ENCODE measurements around the gene ARRB1.
"Not testable (repeated sequence)": the region's sequence is repeated elsewhere in the genome, so short reads cannot be mapped to it uniquely, and the experiment has no call there.

The ARRB1 gene

GRCh38 chr11:75384438-75385080, 33.1 kb upstream of the ARRB1 start:
- Histone ChIP-seq H3K27me3 (ENCODE audit: insufficient read depth, low read length) (no peaks in the 10 kb centered on the region), H3K9me3 (ENCODE audit: insufficient read depth, low read depth, low read length) (no peaks in the 10 kb centered on the region), H3K9ac (ENCODE audit: low read depth, low read length) (no peak overlapping the region), H3K27ac (ENCODE audit: low read depth, low read length) (no peak overlapping the region), H3K36me3 (ENCODE audit: insufficient read depth, low read length) (no peaks in the 10 kb centered on the region), H3K4me1 (ENCODE audit: insufficient read depth, low read length) (peaks cover 9% of the 10 kb centered on the region; the same call in 1 of the 2 replicates), H3K4me3 (ENCODE audit: low read length) (no peak overlapping the region)
- 35% methylated on average over 24 of the region's 24 CpGs for WGBS

- H3K9me3 ChIP-seq (ENCODE audit: insufficient read depth, low read depth, low read length): no peaks in the 10 kb centered on the region
- no peak overlapping the region for H3K4me3 ChIP-seq (ENCODE audit: low read length)
- H3K4me1 ChIP-seq (ENCODE audit: insufficient read depth, low read length): peaks cover 9% of the 10 kb centered on the region; the same call in 1 of the 2 replicates
- H3K27me3 ChIP-seq (ENCODE audit: insufficient read depth, low read length): no peaks in the 10 kb centered on the region
- 31% methylated on average over 3 of the region's 3 CpGs for WGBS
- H3K9ac ChIP-seq (ENCODE audit: low read depth, low read length): no peak overlapping the region
- no peaks in the 10 kb centered on the region for H3K36me3 ChIP-seq (ENCODE audit: insufficient read depth, low read length)
- H3K27ac ChIP-seq (ENCODE audit: low read depth, low read length): no peak overlapping the region
These were observed 31.8 kb upstream of the ARRB1 start for GRCh38 chr11:75383246-75383645.

- WGBS: 87% methylated on average over 6 of the region's 7 CpGs
- H3K36me3 ChIP-seq (ENCODE audit: insufficient read depth, low read length): no peaks in the 10 kb centered on the region
- H3K9me3 ChIP-seq (ENCODE audit: insufficient read depth, low read depth, low read length): no peaks in the 10 kb centered on the region
- H3K9ac ChIP-seq (ENCODE audit: low read depth, low read length): no peak overlapping the region
- no peak overlapping the region for H3K27ac ChIP-seq (ENCODE audit: low read depth, low read length)
- peaks cover 3% of the 10 kb centered on the region; the same call in 1 of the 2 replicates for H3K4me1 ChIP-seq (ENCODE audit: insufficient read depth, low read length)
- no peak overlapping the region for H3K4me3 ChIP-seq (ENCODE audit: low read length)
- no peaks in the 10 kb centered on the region for H3K27me3 ChIP-seq (ENCODE audit: insufficient read depth, low read length)
These were observed 29.4 kb upstream of the ARRB1 start for GRCh38 chr11:75380716-75381420.

- Histone ChIP-seq H3K4me1 (ENCODE audit: insufficient read depth, low read length) (peaks cover 3% of the 10 kb centered on the region; the same call in 1 of the 2 replicates), H3K27me3 (ENCODE audit: insufficient read depth, low read length) (no peaks in the 10 kb centered on the region), H3K9me3 (ENCODE audit: insufficient read depth, low read depth, low read length) (no peaks in the 10 kb centered on the region), H3K4me3 (ENCODE audit: low read length) (no peak overlapping the region), H3K27ac (ENCODE audit: low read depth, low read length) (no peak overlapping the region), H3K36me3 (ENCODE audit: insufficient read depth, low read length) (no peaks in the 10 kb centered on the region), H3K9ac (ENCODE audit: low read depth, low read length) (no peak overlapping the region)
- WGBS: no CpG with 5 or more reads among the region's 2 CpGs
These were observed 28.8 kb upstream of the ARRB1 start for GRCh38 chr11:75380245-75380644.

- not testable (repeated sequence) for H3K9ac ChIP-seq (ENCODE audit: low read depth, low read length); H3K9me3 ChIP-seq (ENCODE audit: insufficient read depth, low read depth, low read length); H3K4me3 ChIP-seq (ENCODE audit: low read length); H3K4me1 ChIP-seq (ENCODE audit: insufficient read depth, low read length); H3K27me3 ChIP-seq (ENCODE audit: insufficient read depth, low read length); H3K27ac ChIP-seq (ENCODE audit: low read depth, low read length); H3K36me3 ChIP-seq (ENCODE audit: insufficient read depth, low read length)
- 93% methylated on average over 12 of the region's 17 CpGs for WGBS
These were observed 27.3 kb upstream of the ARRB1 start for GRCh38 chr11:75378776-75379175.

- no peak overlapping the region for H3K4me3 ChIP-seq (ENCODE audit: low read length)
- WGBS: 77% methylated on average over 9 of the region's 9 CpGs
- H3K27me3 ChIP-seq (ENCODE audit: insufficient read depth, low read length): no peaks in the 10 kb centered on the region
These were observed 24.7 kb upstream of the ARRB1 start for GRCh38 chr11:75376175-75376574.

GRCh38 chr11:75375626-75376025, 24.2 kb upstream of the ARRB1 start:
- Histone ChIP-seq H3K4me3 (ENCODE audit: low read length) (no peak overlapping the region), H3K36me3 (ENCODE audit: insufficient read depth, low read length) (no peaks in the 10 kb centered on the region), H3K27ac (ENCODE audit: low read depth, low read length) (no peak overlapping the region), H3K4me1 (ENCODE audit: insufficient read depth, low read length) (no peaks in the 10 kb centered on the region), H3K9me3 (ENCODE audit: insufficient read depth, low read depth, low read length) (no peaks in the 10 kb centered on the region), H3K27me3 (ENCODE audit: insufficient read depth, low read length) (no peaks in the 10 kb centered on the region), H3K9ac (ENCODE audit: low read depth, low read length) (no peak overlapping the region)
- 94% methylated on average over 8 of the region's 8 CpGs for WGBS

More at GRCh38 chr11:75376175-75376574, 24.7 kb upstream of the ARRB1 start:
- no peaks in the 10 kb centered on the region for H3K9me3 ChIP-seq (ENCODE audit: insufficient read depth, low read depth, low read length)
- no peaks in the 10 kb centered on the region for H3K36me3 ChIP-seq (ENCODE audit: insufficient read depth, low read length)
- H3K4me1 ChIP-seq (ENCODE audit: insufficient read depth, low read length): no peaks in the 10 kb centered on the region
- no peak overlapping the region for H3K9ac ChIP-seq (ENCODE audit: low read depth, low read length)
- no peak overlapping the region for H3K27ac ChIP-seq (ENCODE audit: low read depth, low read length)

- H3K9ac ChIP-seq (ENCODE audit: low read depth, low read length): no peak overlapping the region
- no peaks in the 10 kb centered on the region for H3K36me3 ChIP-seq (ENCODE audit: insufficient read depth, low read length)
- 91% methylated on average over 4 of the region's 4 CpGs for WGBS
- no peaks in the 10 kb centered on the region for H3K9me3 ChIP-seq (ENCODE audit: insufficient read depth, low read depth, low read length)
- no peak overlapping the region for H3K27ac ChIP-seq (ENCODE audit: low read depth, low read length)
- H3K4me3 ChIP-seq (ENCODE audit: low read length): no peak overlapping the region
- no peaks in the 10 kb centered on the region for H3K27me3 ChIP-seq (ENCODE audit: insufficient read depth, low read length)
- no peaks in the 10 kb centered on the region for H3K4me1 ChIP-seq (ENCODE audit: insufficient read depth, low read length)
These were observed 23.2 kb upstream of the ARRB1 start for GRCh38 chr11:75374646-75375045.

- H3K9ac ChIP-seq (ENCODE audit: low read depth, low read length): no peak overlapping the region
- H3K27ac ChIP-seq (ENCODE audit: low read depth, low read length): no peak overlapping the region
- no peaks in the 10 kb centered on the region for H3K9me3 ChIP-seq (ENCODE audit: insufficient read depth, low read depth, low read length)
- 91% methylated on average over 8 of the region's 8 CpGs for WGBS
- H3K36me3 ChIP-seq (ENCODE audit: insufficient read depth, low read length): no peaks in the 10 kb centered on the region
- H3K4me3 ChIP-seq (ENCODE audit: low read length): no peak overlapping the region
- H3K4me1 ChIP-seq (ENCODE audit: insufficient read depth, low read length): no peaks in the 10 kb centered on the region
- no peaks in the 10 kb centered on the region for H3K27me3 ChIP-seq (ENCODE audit: insufficient read depth, low read length)
These were observed 21.7 kb upstream of the ARRB1 start for GRCh38 chr11:75373201-75373600.

GRCh38 chr11:75371949-75372876, 20.8 kb upstream of the ARRB1 start:
- Histone ChIP-seq H3K4me1 (ENCODE audit: insufficient read depth, low read length) (no peaks in the 10 kb centered on the region), H3K27me3 (ENCODE audit: insufficient read depth, low read length) (no peaks in the 10 kb centered on the region), H3K9ac (ENCODE audit: low read depth, low read length) (no peak overlapping the region), H3K36me3 (ENCODE audit: insufficient read depth, low read length) (no peaks in the 10 kb centered on the region), H3K4me3 (ENCODE audit: low read length) (no peak overlapping the region), H3K27ac (ENCODE audit: low read depth, low read length) (no peak overlapping the region), H3K9me3 (ENCODE audit: insufficient read depth, low read depth, low read length) (no peaks in the 10 kb centered on the region)
- 88% methylated on average over 8 of the region's 8 CpGs for WGBS

All from HUES64 (cell line).